Heart left ventricle (tissue), 16 donors: ENCODE results near the gene STOML1. TPM values are rescaled to one million over a fixed set of nuclear protein-coding genes. Genes with fewer than 3 reads are reported as not detected.

Source experiments
- ATAC-seq, 4 donors: fragments of 200-7000 bp; cut with Tn5 transposase; one replicate each; pipeline ENCODE4 v1.9.1; 2020 to 2022; ENCODE audit warnings: moderate library complexity in 4 of 4, mild to moderate bottlenecking in 3 of 4, moderate number of reproducible peaks in 1 of 4
- DNase-seq, 5 donors: peaks; one replicate each; pipeline ENCODE4 v3.0.0-alpha.2; 2020
- H3K27ac ChIP-seq, 12 donors: fragments of 200-600 bp; sonication (generic) in 4 of 12; one replicate each; pipeline versions ENCODE4 v1.5.0 to v1.8.0; 2016 to 2022; ENCODE audit warnings: mild to moderate bottlenecking in 2 of 12
- H3K27me3 ChIP-seq, 9 donors: fragments of 200-600 bp; sonication (generic) in 2 of 9; one replicate each; pipeline versions ENCODE4 v1.5.1 to v1.8.0; 2016 to 2022; ENCODE audit warnings: mild to moderate bottlenecking in 3 of 9
- H3K36me3 ChIP-seq, 9 donors: fragments of 200-600 bp; sonication (generic) in 2 of 9; one replicate each; pipeline versions ENCODE4 v1.5.0 to v1.8.0; 2018 to 2022; ENCODE audit warnings: mild to moderate bottlenecking in 2 of 9
- H3K4me1 ChIP-seq, 12 donors: fragments of 200-600 bp; sonication (generic) in 4 of 12; one replicate each; pipeline versions ENCODE4 v1.5.0 to v1.8.0; 2016 to 2022; ENCODE audit warnings: mild to moderate bottlenecking in 3 of 12
- H3K4me3 ChIP-seq, 12 donors: fragments of 200-600 bp; sonication (generic) in 4 of 12; one replicate each; pipeline versions ENCODE4 v1.5.0 to v1.8.0; 2017 to 2022; ENCODE audit warnings: mild to moderate bottlenecking in 9 of 12, moderate library complexity in 4 of 12
- H3K9me3 ChIP-seq, 12 donors: fragments of 200-600 bp; sonication (generic) in 4 of 12; one replicate each; pipeline versions ENCODE4 v1.5.0 to v1.8.0; 2016 to 2022; ENCODE audit warnings: mild to moderate bottlenecking in 1 of 12
- CTCF ChIP-seq, 12 donors: fragments of 200-600 bp; sonication (generic) in 4 of 12; IDR thresholded peaks; one replicate each; pipeline versions ENCODE4 v1.5.0 to v1.8.0; 2018 to 2022; ENCODE audit warnings: antibody characterized with exemption in 12 of 12, mild to moderate bottlenecking in 5 of 12
- POLR2A ChIP-seq, 2 donors: fragments of 450-650 bp; IDR thresholded peaks; one replicate each; pipeline ENCODE4 v1.6.1; 2017; ENCODE audit warnings: antibody characterized with exemption in 2 of 2, mild to moderate bottlenecking in 2 of 2, moderate library complexity in 2 of 2
- WGBS, 4 donors: extraction: QIAGEN DNeasy Blood & Tissue Kit in 2 of 4; methylation state at CpG; one replicate each; pipeline versions ENCODE4 v1.1.5 to v1.1.7; 2013 to 2018; 5-methylcytosine and 5-hydroxymethylcytosine counted together
- intact Hi-C, 10 donors: fragments of 100-400 bp; cut with DNase I; formaldehyde crosslinking; loops; one replicate each; pipeline versions ENCODE4 v1.11.1 to v1.14.2; 2022
- polyA plus RNA-seq, 2 donors: library from polyadenylated mRNA; stranded (reverse); fragments of 200-250 nt; gene quantifications; one replicate each; pipeline ENCODE4 v1.2.3, GENCODE V29; 2013
- total RNA-seq, 9 donors: library from RNA; depleted of rRNA in 2 of 9; stranded (reverse); fragments of >200 nt in 2 of 9; fragmentation: NEBNext Ultra II Directional in 3 of 9; extraction: Animal tissue kit (Norgen Biotek cat#: 25700) in 3 of 9; gene quantifications; one replicate each; pipeline versions ENCODE4 v1.1.0 to v1.2.4, GENCODE V29; 2016 to 2023
- donor health status: ischemic (EF 13 %, LVEDD 7.1; RV severe dilation, severe dysfunction).
- donor health status: healthy with polysubstance abuse.
- donor health status: DM: no; HTN: yes; CAD: no.
- donor health status: DM: no; HTN: no; CAD: no.
- donor health status: ischemic (EF 25% LVEDD 6.9; RV normal size, moderate dysfunction).
- donor health status: ischemic (EF 25% LVEDD 5.7; RV mildly dilated, moderate dysfunction).
- donor health status: healthy.
- donor health status: DM: yes; HTN: yes; CAD: no.
- donor health status: ischemic (EF 35%, LVEDD 5.7; RV mildly dilated, moderate dysfunction).
- donor health status: nonischemic (EF 11% LVEDD 7.7; RV severe dilation, severe dysfunction).
- donor health status: DM: yes; HTN: yes; CAD: no.
- donor health status: PGD.
- donor health status: ischemic (EF 29% LVEDD 5.4; RV normal size, mild dysfunction).
- donor health status: nonischemic (EF 23%, LVEDD 6.1; RV moderate dilation, normal function).

STOML1 gene
- total and polyA plus RNA-seq, 11 donors: 25.0 to 41.1 (median 27.7) TPM

DNA sequence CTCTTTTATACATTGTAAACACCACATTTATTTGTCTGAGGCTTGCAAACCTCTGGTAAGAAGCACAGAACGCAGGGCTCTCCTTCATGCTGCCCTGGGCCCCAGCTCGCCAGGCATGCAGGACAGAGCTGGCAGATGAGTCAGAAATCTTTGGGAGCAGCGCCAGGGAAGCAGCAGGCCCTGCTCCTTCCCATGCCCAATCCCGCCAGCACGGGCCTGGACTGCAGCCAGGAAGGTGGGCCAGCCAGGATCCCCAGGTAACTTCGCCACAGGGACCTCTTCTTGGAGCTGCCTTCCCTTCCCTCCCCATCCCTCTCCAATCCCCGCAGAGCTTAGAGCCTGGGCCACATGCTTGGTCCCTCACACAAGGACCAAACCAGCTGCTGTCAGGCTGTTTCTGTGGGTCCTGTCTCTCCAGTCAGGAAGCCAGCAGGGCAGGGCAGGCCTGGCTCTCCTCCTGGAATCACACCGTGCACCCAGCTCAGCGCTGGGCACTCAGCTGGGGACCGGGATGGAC is 8.8 kb downstream of the STOML1 start:
- no peaks in the 10 kb centered on the region for H3K27me3 ChIP-seq
- H3K9me3 ChIP-seq: no peaks in the 10 kb centered on the region
- peak overlapping the region; percentile 90 to 99 (median 96) for H3K27ac ChIP-seq
- peaks cover 23 to 88% (median 74%) of the 10 kb centered on the region in 12 donors for H3K4me1 ChIP-seq
- WGBS, 4 donors: 16 to 33% (median 30%) methylated on average over 4 to 10 of the region's 10 CpGs
- no peak for TF ChIP-seq POLR2A (IDR thresholded peaks at IDR 0.05)
- TF ChIP-seq CTCF (IDR thresholded peaks at IDR 0.05): no peak
- H3K4me3 ChIP-seq: peak overlapping the region in 1 of 12 donors; percentile 7
- DNase-seq: peak; percentile 59 to 84 (median 76)
- ATAC-seq: peak; percentile 28 to 64 (median 52)
- H3K36me3 ChIP-seq: peaks cover 0 to 28% (median 12%) of the 10 kb centered on the region in 9 donors
- intact Hi-C loops: loop anchor here in 3 of 10 donors (5.0 kb wide), 2 partner anchors 59 to 334 kb away; no protein-coding TSS in a partner anchor

DNA sequence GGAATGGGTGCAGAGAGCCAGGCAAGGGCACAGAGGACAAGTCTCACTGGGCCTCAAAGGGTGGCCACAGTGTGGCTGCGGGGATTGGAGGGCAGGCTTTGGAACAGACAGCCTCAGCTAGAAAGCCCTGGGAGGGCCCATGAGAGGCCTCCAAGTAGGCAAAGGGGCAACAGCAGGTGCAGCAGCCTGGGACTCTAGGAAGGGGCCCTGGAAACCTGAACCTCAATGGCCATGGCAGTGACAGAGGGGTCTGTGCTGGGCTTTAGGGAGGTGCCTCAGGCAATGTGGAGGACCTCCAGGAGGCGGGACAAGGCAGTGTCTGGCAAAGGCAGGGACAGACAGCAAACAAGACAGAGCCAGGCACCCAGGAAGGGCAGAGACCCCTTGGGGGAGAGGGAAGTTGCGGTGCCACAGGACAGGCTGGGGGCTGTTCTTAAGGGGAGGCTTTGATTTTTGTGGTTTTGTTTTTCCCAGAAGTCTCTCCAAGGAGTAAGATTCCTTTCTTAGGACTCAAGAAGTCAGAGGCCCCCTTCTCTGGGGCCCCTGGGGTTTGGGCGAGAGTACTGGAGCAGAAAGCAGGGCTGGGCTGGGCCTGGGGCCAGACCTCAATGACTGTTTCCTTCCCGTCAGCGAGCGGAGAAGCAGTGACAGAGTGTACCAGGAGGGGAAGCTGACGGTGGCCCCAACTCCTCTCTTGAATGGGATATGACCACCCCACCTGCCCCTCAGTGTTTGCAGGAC is 9.7 kb downstream of the STOML1 start:
- WGBS, 4 donors: 5 to 15% (median 7%) methylated on average over 8 of the region's 8 CpGs
- Histone ChIP-seq H3K27me3 (no peaks in the 10 kb centered on the region), H3K36me3 (peaks cover 0 to 22% (median 6%) of the 10 kb centered on the region in 9 donors), H3K4me1 (peaks cover 20 to 80% (median 66%) of the 10 kb centered on the region in 12 donors), H3K9me3 (no peaks in the 10 kb centered on the region), H3K27ac (peak overlapping the region; percentile 90 to 99 (median 96)), H3K4me3 (peak overlapping the region in 6 of 12 donors; percentile 6 to 17 (median 10))
- ATAC-seq (peak; percentile 87 to 93 (median 90)), DNase-seq (peak; percentile 86 to 96 (median 92))
- TF ChIP-seq CTCF (IDR thresholded peaks at IDR 0.05) (no peak), POLR2A (IDR thresholded peaks at IDR 0.05) (peak in 1 of 2 donors; percentile 22)
- intact Hi-C loops: loop anchor here in 3 of 10 donors (5.0 kb wide), 2 partner anchors 60 to 335 kb away; no protein-coding TSS in a partner anchor

DNA sequence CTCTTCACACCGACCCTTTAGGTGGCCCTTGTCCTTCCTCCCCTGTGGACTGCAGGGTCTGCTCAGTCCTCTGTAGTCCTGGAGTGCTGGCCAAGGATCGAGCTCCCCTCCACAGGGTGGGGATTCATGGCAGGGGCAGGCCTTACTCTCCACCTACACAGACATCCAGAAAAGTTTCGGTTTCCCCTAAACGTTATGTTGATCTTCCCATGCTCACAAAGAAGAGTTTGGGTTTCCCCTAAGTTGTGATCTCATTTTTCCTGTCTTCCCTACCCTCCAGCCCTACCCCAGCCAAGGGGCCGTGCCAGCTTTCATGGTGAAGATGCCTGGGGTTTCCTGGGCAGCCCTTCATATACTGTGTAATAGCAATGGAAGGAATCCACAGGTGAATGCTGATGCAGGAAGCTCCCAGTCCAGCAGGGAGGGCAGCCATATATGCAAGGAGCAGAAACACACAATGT is 10.3 kb downstream of the STOML1 start:
- Histone ChIP-seq H3K4me1 (peaks cover 20 to 74% (median 60%) of the 10 kb centered on the region in 12 donors), H3K36me3 (peaks cover 0 to 16% (median 4%) of the 10 kb centered on the region in 9 donors), H3K9me3 (no peaks in the 10 kb centered on the region), H3K27ac (peak overlapping the region; percentile 90 to 99 (median 96)), H3K4me3 (peak overlapping the region in 3 of 12 donors; percentile 6 to 33 (median 8)), H3K27me3 (no peaks in the 10 kb centered on the region)
- no peak for TF ChIP-seq CTCF (IDR thresholded peaks at IDR 0.05)
- no peak for TF ChIP-seq POLR2A (IDR thresholded peaks at IDR 0.05)
- intact Hi-C loops: loop anchor here in 3 of 10 donors (5.0 kb wide), 2 partner anchors 61 to 336 kb away; no protein-coding TSS in a partner anchor
- 31 to 48% (median 34%) methylated on average over 5 of the region's 5 CpGs for WGBS, 4 donors
- peak in 3 of 4 donors; percentile 1 to 2 (median 1) for ATAC-seq
- no peak for DNase-seq

DNA sequence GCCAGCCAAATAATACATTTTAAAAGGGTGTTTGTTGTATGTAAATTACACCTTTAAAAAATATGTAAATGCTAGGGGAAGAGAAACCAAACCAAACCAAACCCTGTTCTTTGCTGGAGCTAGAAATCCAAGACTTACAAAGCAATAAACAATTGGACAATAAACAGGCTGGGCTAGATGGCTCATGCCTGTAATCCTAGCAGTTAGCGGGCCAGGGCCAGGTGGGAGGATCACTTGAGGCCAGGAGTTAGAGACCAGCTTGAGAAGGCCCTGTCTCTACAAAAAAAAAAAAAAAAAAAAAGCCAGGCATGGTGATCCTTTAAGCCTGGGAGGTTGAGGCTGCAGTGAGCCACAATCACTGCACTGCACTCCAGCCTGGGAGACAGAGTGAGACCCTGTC is 12.5 kb downstream of the STOML1 start:
- 94 to 100% (median 97%) methylated on average over 1 of the region's 1 CpG for WGBS, 4 donors
- peaks cover 0 to 6% (median 0%) of the 10 kb centered on the region in 9 donors for H3K27me3 ChIP-seq
- peaks cover 18 to 52% (median 39%) of the 10 kb centered on the region in 12 donors for H3K4me1 ChIP-seq

More for the DNA sequence above, 12.5 kb downstream of the STOML1 start:
- DNase-seq: no peak
- no peak for ATAC-seq
- Histone ChIP-seq H3K27ac (no peak overlapping the region), H3K9me3 (no peaks in the 10 kb centered on the region), H3K36me3 (peaks cover 0 to 12% (median 0%) of the 10 kb centered on the region in 9 donors), H3K4me3 (no peak overlapping the region)
- intact Hi-C loops: loop anchor here in 8 of 10 donors (5.0 to 10.0 kb wide), 8 partner anchors 55 to 1377 kb away; no protein-coding TSS in a partner anchor
- TF ChIP-seq POLR2A (IDR thresholded peaks at IDR 0.05) (no peak), CTCF (IDR thresholded peaks at IDR 0.05) (no peak)
